HG03135 (cell line): Measurements from ENCODE around the gene PRIM2.
A peak's percentile ranks its signal among the peaks of the same experiment; 100 is the strongest.
"Not testable (repeated sequence)": the region's sequence is repeated elsewhere in the genome, so short reads cannot be mapped to it uniquely, and the experiment has no call there.

ENCODE experiments used
- ATAC-seq: cut with Tn5 transposase; IDR thresholded peaks from one replicate; pipeline ENCODE4 v1.9.1; 2021; ENCODE audit warnings: mild to moderate bottlenecking, moderate library complexity; ENCODE audit not compliant: unreplicated experiment

The PRIM2 gene

DNA sequence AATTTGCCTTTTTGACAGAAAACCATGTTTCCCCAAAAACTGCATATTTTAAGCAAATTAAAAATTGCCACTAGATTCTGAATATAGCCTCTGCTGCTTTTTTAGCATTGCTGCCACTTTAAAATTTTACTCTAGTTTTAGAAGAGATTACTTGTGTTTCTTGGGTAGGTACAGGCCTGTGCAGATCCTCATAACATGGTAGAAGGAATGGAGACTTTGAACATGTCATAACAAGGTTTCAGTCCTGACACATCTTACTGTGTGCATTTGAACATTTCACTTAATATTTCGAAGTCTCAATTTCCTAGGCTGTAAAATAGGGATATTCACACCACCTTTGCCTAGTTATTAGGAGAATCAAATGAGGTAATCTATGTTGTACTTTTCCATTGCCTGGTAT is 259.6 kb downstream of the PRIM2 start:
- not testable (repeated sequence) for ATAC-seq

DNA sequence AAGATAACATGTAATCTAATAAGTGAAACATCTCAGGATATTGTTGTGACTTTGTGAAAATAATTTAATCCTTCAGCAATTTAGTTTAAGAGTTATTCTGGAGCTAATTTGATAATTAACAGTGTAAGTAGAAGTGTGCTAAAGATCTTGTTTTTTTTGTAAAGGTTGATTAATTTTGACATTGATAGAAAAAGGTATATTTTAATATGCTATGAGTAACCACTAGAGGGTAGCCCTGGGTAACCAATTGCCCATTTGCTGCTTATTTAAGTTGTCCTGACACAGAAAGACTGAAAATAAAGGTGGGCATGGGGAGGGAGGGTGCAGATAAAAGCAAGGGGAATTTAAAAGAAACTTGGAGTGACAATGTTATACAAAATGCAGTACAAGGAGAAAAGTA is 262.1 kb downstream of the PRIM2 start:
- not testable (repeated sequence) for ATAC-seq

DNA sequence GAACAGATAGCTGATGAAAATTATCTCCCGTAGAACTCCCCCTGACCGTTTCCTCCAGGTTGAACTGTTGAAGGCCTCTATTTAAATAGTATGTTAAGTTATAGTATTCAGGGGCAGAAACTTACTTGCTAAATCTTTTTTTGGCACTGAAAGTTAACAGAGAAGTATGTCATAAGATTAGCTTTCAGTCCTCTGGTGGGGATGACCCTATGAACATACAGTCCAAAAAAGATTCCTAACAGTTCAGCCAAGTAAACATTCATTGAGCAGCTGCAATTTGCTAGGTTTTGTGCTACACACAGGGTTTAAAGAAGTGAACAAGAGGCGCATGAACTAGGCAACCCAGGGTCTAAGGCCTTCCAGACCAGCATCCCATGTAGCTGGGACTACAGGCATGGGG is 264.2 kb downstream of the PRIM2 start:
- ATAC-seq = not testable (repeated sequence)

DNA sequence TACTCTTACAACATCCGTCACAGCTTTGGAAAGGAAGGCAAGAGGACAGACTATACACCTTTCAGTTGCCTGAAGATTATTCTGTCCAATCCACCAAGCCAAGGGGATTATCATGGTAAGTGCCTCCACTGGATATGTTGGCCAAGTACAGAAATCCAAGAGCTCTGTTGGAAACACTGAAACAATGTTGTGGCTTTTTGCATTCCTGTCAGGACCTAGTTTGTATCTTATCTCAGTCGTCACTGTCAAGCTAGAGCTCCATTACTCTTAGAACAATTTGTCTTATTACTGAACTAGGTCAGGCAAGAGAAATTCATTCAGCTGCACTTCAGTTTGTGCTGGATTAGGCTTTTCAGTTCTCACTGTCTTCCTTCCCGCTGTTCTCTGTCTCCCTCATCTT is 283.7 kb downstream of the PRIM2 start:
- ATAC-seq = not testable (repeated sequence)

DNA sequence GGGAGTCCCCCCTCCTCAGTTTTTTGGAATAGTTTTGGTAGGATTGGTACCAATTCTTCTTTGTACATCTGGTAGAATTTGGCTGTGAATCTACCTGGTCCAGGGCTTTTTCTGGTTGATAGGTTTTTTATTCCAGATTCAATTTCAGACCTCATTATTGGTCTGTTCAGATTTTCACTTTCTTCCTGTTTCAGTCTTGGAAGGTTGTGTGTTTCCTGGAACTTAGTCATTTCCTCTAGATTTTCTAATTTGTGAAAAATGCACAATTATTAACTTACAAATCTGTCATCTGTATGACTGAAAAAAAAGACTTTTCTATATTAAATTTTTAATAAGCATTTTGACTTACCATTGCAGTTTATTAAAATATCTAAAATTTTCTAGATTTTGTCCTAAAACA is 287.9 kb downstream of the PRIM2 start:
- not testable (repeated sequence) for ATAC-seq

DNA sequence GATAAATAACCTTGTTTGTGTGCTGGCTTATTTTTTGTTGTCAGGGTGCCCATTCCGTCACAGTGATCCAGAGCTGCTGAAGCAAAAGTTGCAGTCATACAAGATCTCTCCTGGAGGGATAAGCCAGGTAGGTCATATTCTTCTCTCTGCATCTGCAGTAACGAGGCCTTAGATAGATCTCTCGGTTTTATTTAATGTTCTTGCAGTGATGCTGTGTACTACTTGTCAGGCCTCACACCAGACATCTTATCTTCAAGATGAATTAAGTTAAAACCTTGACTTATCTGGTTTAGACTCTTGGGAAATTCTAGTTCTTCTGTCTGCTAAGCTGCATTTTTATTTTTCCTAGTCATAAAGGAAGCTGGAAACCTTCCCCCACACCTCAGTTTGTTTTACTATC is 288.9 kb downstream of the PRIM2 start:
- ATAC-seq = not testable (repeated sequence)

DNA sequence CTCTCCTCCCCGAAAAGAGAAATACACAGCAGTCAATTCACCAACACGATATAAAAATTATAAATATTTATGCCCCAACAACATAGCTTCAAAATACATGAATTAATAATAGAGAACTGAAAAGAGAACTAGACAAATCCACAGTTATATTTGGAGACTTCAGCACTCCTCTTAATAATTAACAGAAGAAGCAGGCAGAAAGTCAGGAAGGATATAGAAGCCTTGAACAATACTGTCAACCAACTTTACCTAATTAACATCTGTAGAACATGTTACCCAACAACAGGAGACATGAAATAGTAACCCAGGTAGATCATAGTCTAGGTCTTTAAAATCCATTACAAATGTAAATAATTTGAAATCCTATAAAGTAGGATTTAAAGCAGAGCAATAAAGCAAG is 293.2 kb downstream of the PRIM2 start:
- not testable (repeated sequence) for ATAC-seq

DNA sequence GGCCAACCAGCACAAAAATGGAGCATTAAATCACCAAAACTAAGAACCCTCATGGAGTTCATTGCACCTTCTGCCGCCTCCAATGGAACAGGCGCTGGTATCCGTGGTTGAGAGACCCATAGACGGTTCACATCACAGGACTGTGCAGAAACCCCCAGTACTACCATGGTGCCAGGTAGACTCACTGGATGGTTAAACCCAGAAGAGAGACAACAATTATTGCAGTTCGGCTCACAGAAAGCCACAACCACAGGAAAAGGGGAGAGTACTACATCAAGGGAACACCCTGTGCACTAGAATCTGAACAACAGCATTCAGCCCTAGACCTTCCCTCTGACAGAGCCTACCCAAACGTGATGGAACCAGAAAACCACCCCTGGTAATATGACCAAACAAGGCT is 301.5 kb downstream of the PRIM2 start:
- not testable (repeated sequence) for ATAC-seq

DNA sequence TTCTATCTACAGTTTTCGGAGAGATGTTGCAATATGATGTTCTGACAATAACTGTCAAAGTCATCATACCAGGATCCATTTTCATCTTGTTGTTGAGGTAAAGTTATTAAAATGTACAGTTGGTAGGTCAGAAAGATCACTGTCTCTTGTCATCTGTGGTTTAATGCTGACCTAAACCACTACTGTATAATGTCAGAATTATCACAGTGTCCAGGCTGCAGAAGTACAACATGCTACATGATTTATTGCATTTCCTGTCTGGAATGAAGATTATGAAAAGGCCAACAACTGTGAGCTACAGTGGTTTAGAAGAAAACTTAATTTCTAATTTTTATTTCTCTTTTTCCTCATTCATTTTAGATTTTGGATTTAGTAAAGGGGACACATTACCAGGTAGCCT is 314.3 kb downstream of the PRIM2 start:
- ATAC-seq = not testable (repeated sequence)

DNA sequence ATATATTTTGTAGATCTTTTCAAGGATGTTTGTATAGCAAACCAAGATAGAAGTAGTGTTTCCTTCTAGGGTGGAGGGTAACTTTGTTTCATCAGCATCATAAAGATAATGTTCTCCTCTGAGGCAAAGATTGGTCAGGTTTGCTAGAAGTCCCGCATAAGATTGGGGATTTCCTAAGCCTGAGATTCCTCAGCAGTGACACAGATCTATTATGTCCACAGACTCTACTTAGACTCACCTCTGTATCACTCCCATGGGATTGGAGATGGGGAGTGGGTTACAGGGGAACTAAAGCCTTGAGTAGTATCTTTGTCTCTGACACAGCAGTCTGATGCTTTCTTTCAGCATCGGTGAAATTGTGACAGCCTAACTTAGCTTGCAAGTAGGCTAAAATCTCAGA is 341.1 kb downstream of the PRIM2 start:
- ATAC-seq = not testable (repeated sequence)

DNA sequence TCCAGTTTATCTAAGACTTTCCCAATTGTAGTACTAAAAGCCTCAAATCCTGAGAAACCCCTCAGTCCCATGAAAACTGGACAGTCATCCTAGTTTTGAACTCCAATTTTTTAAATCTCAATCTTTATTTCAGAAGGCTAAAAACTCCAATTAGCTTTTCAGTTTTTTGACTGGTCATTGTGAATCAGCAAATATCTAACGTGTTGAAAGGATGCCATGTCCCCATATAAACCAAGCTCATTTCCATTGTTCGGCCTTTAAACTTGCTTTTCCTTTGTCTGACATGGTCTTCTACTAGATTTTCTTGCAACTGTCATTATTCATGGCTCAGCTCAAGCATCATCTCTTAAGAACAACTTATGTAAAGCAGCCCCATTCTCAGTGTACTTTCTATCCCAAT is 342.4 kb downstream of the PRIM2 start:
- ATAC-seq = not testable (repeated sequence)

DNA sequence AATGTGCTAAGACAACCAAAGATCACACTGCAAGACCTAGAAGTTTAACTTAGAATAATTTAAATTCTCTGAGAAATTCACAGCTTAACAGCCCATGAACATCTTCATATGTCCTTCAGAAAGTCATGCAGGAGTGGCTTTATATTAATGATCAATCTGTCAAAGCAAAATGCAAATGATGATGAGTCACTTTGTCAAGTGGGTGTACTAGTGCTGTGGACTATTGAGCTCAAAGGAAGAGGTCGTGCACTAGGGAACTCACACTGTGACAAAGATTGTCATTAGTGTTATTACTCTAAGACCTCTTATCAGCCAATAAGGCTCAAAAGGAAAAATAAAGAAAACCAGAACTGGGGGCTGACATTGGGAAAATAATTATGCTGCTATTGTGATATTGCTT is 343.5 kb downstream of the PRIM2 start:
- ATAC-seq = peak; percentile 74

DNA sequence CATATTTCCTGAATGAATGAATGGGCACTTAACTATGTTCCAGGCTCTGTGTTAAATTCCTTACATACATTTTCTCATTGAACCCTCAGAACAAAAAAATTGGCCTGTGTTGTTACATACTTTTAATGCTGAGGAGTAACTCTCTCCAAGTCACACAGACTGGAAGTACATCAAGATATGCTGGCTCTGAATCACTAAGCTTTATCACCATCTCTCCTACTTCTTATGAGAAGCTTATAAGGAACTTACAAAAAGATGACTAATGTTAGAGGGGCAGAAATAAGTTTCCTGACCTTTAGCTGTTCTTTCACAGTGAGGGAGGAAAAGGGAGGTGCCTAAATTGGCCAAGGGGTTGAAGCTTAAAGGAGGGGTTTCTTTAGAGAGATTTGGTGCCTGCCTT is 350.7 kb downstream of the PRIM2 start:
- not testable (repeated sequence) for ATAC-seq

DNA sequence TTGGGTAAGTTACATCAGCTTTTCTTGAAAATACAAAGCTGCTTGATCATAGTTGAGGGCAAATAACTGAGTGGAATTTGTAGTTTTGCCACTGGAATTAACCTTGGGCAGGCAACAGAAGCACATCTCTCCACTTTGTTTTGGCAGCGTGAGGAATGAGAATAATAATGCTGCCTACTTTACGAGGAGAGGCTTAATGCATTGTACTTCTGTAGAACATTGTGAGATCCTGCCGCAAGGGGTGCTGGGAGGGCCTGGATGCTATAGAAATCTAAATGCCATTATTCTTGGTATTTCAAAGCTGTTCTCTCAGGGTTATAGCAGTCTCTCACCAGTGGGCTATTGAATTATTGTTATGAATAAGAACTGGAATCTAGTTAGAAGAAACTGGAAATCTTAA is 353.8 kb downstream of the PRIM2 start:
- not testable (repeated sequence) for ATAC-seq

DNA sequence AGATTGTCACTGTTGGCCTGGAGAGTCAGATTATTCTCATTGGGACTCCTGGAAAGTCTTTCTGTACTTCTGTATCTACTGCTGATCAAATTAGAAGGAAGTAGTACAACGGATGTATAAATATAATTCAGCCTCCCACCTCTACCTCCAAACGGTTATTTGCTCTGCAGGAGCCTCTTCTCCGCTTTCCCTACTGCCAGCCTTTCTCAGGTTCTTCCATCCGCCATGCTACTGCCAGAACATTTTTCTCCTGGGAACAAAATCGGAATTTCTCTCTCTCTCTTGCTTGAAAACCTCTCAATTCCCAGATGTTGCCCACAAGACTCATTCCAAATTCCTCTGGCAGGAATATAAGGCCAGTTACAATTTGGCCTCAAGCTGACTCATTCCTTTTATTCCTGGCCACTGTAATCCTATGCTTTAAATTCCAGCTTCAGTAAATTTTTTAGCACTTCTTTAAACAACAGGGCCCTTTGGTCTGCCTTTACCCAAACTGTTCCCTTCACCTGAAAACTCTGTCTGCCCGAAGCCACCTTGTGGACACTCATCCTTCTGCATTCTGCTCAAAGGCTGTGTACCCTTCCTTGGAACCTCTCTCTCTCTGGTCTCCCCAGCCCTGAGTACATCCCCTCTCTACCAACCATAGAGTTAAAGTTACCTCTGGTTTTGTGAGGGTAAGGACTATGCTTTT is 354.7 kb downstream of the PRIM2 start:
- not testable (repeated sequence) for ATAC-seq

DNA sequence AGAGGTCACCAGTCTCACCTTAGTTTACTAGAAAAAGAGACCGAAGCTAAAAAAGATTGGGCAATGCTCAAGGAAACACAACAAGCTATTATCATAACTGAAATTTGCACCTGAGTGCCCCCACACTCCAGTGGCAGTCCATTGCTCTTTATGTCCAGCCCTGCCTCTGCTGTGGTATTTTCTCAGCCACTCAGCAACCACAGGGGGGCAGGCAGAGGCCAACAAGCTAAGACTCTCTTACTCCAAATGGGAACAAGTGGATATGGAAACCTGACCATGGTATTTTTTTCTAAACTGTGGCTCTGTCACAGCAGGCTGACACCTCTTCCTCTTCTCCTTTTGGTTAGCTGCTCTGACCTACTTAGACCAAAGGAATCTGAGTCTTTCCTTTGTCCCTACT is 355.9 kb downstream of the PRIM2 start:
- not testable (repeated sequence) for ATAC-seq

DNA sequence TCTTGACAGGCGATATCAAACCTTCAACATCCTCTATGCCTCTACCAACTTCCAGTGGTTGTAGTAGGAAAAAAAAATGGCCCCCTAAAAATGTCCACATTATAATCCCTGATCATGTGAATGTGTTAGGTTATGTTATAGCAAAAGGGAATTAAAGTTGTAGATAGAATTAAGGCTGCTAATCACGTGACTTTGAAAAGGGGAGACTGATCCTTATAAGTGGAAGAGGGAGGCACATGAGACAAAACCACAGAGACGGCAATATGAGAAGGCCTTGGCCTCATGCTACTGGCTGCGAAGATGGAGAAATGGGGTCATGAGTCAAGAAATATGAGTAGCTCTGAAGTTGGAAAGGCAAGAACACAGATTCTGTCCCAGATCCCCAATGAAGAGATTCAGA is 358.0 kb downstream of the PRIM2 start:
- ATAC-seq = not testable (repeated sequence)

DNA sequence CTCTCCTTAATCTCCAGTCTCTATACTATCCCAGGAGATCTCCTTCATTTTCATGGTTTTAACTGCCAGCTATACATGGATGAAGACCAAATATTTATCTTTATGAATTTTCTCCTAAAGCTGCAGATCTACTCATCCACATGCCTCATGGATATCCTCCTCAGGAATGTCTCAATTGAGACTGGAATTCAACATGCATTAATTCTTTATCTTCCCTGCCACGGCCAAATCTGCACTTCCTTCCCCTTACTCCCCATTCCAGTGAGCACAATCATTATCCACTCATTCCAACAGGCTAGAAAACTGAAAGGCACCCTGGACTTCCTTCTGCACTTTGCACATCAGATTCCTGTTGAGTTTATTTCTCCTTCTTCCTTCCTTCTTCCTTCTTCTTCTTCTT is 379.0 kb downstream of the PRIM2 start:
- not testable (repeated sequence) for ATAC-seq
